DOHH2 (cell line): Measurements from ENCODE around the gene ALS2CL.

Source experiments
- CTCF ChIP-seq: fragments of 200-600 bp; sonication (generic); IDR thresholded peaks from one replicate; pipeline ENCODE4 v1.5.1; 2014; ENCODE audit warnings: antibody characterized with exemption, mild to moderate bottlenecking, low read depth, low read length; ENCODE audit not compliant: poor library complexity, severe bottlenecking
- EZH2phosphoT487 ChIP-seq: fragments of 200-600 bp; sonication (generic); IDR thresholded peaks from 2 replicates; pipeline ENCODE4 v1.6.1; 2017; ENCODE audit warnings: borderline replicate concordance, mild to moderate bottlenecking, antibody characterized with exemption, low read length, moderate library complexity, mixed read lengths

DNA sequence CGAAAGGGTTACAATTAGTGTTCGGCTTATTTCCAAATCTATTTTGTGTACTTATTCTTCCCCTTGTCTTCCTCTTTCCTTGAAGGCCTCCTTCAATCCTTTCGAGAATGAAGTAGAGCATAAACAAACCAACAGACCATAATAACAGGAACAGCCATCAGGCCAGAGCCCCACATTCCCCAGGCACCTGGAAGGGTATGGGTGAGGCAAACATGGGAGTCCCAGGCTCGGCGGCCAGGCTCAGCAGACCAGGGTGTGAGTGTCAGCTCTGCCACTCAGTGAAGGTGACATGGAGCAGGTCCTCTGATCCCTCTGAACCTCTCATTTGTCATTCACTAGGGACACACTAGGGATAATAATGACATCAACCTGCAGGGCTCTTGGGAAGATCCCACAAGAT lies 13.8 kb downstream of the ALS2CL start:
- TF ChIP-seq EZH2phosphoT487 (no peak), CTCF (no peak)
